Measurements from ENCODE around the gene MAGEB6B. TPM values are rescaled to one million over a fixed set of nuclear protein-coding genes. Genes with fewer than 3 reads are reported as not detected.
"Not testable (repeated sequence)": the region's sequence is repeated elsewhere in the genome, so short reads cannot be mapped to it uniquely, and the experiment has no call there.

The MAGEB6B gene
- total and polyA plus RNA-seq, 12 donors: not detected

GRCh38 chrX:26203561-26203960 is 43.2 kb downstream of the MAGEB6B start:
- Histone ChIP-seq H3K4me1 (replicated peaks in 1 of 2) (no peaks in the 10 kb centered on the region), H3K36me3 (replicated peaks in 1 of 2) (no peaks in the 10 kb centered on the region), H3K4me3 (no peak overlapping the region), H3K27me3 (no peaks in the 10 kb centered on the region), H3K9me3 (replicated peaks in 1 of 3) (no peaks in the 10 kb centered on the region), H3K27ac (no peak overlapping the region)
- DNase-seq: no peak
- intact Hi-C loops (cut with DNase I): no loop called here
- TF ChIP-seq POLR2A (IDR thresholded peaks at IDR 0.05) (no peak), CTCF (IDR thresholded peaks at IDR 0.05) (no peak)

GRCh38 chrX:26204717-26205116 is 44.3 kb downstream of the MAGEB6B start:
- intact Hi-C loops (cut with DNase I); H3K9me3 ChIP-seq (replicated peaks in 1 of 3); H3K27ac ChIP-seq; DNase-seq; H3K4me3 ChIP-seq; H3K4me1 ChIP-seq (replicated peaks in 1 of 2); H3K27me3 ChIP-seq; H3K36me3 ChIP-seq (replicated peaks in 1 of 2): not testable (repeated sequence)
- WGBS, 4 donors: 87 to 100% (median 92%) methylated on average over 3 to 27 of the region's 27 CpGs; no CpG with 5 or more reads in 1 of the 4 donors

GRCh38 chrX:26208012-26208411 is 47.6 kb downstream of the MAGEB6B start:
- WGBS, 4 donors: 38 to 61% (median 51%) methylated on average over 3 of the region's 3 CpGs
- no peak for TF ChIP-seq POLR2A (IDR thresholded peaks at IDR 0.05)
- no peak for TF ChIP-seq CTCF (IDR thresholded peaks at IDR 0.05)
- no peak overlapping the region for H3K4me3 ChIP-seq
- H3K27me3 ChIP-seq: peaks cover 3% of the 10 kb centered on the region
- intact Hi-C loops (cut with DNase I): no loop called here
- no peaks in the 10 kb centered on the region for H3K9me3 ChIP-seq (replicated peaks in 1 of 3)
- no peak for DNase-seq
- H3K27ac ChIP-seq: no peak overlapping the region
- no peaks in the 10 kb centered on the region for H3K36me3 ChIP-seq (replicated peaks in 1 of 2)
- no peaks in the 10 kb centered on the region for H3K4me1 ChIP-seq (replicated peaks in 1 of 2)

Other genes starting within 250 kb of the MAGEB6B start
- gene MAGEB18, start 22.3 kb upstream of the MAGEB6B start, total RNA-seq: not detected
- not detected for gene MAGEB18, start 22.3 kb upstream of the MAGEB6B start, polyA plus RNA-seq
- gene MAGEB6, start 31.8 kb downstream of the MAGEB6B start, total RNA-seq: not detected
- gene MAGEB6, start 31.8 kb downstream of the MAGEB6B start, polyA plus RNA-seq: not detected
- not detected for gene MAGEB5, start 55.6 kb downstream of the MAGEB6B start, total RNA-seq
- gene MAGEB5, start 55.6 kb downstream of the MAGEB6B start, polyA plus RNA-seq: not detected

All from adrenal gland (tissue), 12 donors.